BJ (cell line): ENCODE measurements around the gene DIPK1C. TPM values are rescaled to one million over a fixed set of nuclear protein-coding genes. Genes with fewer than 3 reads are reported as not detected.

ENCODE experiments used
- CTCF ChIA-PET: fragments of 350-600 bp; formaldehyde crosslinking; extraction: SDS; loops from one replicate; lab custom pipeline; 2021; ENCODE audit warnings: antibody characterized with exemption, inconsistent platforms; lab: Yijun Ruan, JAX
- POLR2A ChIA-PET: fragments of 300-600 bp; sonication (Branson Sonifier 250); formaldehyde crosslinking; extraction: SDS; loops from one replicate; lab custom pipeline; 2021; ENCODE audit warnings: antibody characterized with exemption; lab: Charles Lee
- DNase-seq: peaks from one replicate; pipeline ENCODE4 v3.0.0-alpha.2; 2011; ENCODE audit warnings: low read depth
- H3K27me3 ChIP-seq: 2 replicates; pipeline ENCODE4 v1.6.0; 2011; ENCODE audit warnings: low read length; ENCODE audit not compliant: control insufficient read depth, insufficient read depth
- H3K36me3 ChIP-seq: 2 replicates; pipeline ENCODE4 v1.5.1; 2011; ENCODE audit warnings: low read length; ENCODE audit not compliant: control insufficient read depth, insufficient read depth
- H3K4me3 ChIP-seq: 2 replicates; pipeline ENCODE4 v1.5.1; 2011; ENCODE audit warnings: low read depth, mild to moderate bottlenecking, control low read depth, low read length
- polyA plus RNA-seq: library from polyadenylated mRNA; depleted of rRNA; stranded (reverse); fragments of >200 nt; gene quantifications from 2 replicates; pipeline ENCODE4 v1.2.3, GENCODE V29; 2011
- TF ChIP-seq, protein P1 (sequence below): IDR thresholded peaks from 2 replicates; pipeline ENCODE4 v1.5.1; 2011; ENCODE audit warnings: low read depth, mild to moderate bottlenecking, control low read depth, inconsistent platforms, low read length, moderate library complexity; ENCODE audit not compliant: insufficient read depth

Gene DIPK1C
- polyA plus RNA-seq, 1 experiment: not detected

- POLR2A ChIA-PET: no interaction called here
- CTCF ChIA-PET: no interaction called here
- no peak overlapping the region for H3K4me3 ChIP-seq
Observed at GRCh38 chr18:74412116-74412880, 44.8 kb downstream of the DIPK1C start.

DNA sequence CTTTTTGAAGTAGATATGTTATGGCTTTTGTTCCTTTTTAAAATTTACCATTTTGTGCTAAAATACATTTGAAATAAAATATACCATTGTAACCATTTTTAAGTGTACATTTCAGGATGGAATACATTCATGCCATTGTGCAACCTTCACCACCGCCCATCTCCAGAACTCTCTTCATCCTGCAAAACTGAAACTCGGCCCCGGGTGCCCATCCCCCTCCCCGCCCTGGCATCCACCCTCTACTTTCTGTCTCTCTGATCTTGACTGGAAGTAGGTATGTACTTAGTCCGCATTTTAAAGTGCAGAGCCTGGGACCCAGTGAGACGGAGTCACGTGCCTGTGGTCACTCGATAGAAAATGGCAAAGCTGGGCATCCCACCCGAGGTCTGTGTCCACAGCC lies 45.6 kb downstream of the DIPK1C start:
- POLR2A ChIA-PET: no interaction called here
- Histone ChIP-seq H3K27me3 (no peaks in the 10 kb centered on the region), H3K36me3 (no peaks in the 10 kb centered on the region), H3K4me3 (no peak overlapping the region)
- TF ChIP-seq, protein P1, sequence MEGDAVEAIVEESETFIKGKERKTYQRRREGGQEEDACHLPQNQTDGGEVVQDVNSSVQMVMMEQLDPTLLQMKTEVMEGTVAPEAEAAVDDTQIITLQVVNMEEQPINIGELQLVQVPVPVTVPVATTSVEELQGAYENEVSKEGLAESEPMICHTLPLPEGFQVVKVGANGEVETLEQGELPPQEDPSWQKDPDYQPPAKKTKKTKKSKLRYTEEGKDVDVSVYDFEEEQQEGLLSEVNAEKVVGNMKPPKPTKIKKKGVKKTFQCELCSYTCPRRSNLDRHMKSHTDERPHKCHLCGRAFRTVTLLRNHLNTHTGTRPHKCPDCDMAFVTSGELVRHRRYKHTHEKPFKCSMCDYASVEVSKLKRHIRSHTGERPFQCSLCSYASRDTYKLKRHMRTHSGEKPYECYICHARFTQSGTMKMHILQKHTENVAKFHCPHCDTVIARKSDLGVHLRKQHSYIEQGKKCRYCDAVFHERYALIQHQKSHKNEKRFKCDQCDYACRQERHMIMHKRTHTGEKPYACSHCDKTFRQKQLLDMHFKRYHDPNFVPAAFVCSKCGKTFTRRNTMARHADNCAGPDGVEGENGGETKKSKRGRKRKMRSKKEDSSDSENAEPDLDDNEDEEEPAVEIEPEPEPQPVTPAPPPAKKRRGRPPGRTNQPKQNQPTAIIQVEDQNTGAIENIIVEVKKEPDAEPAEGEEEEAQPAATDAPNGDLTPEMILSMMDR: no peak
- no peak for DNase-seq
- CTCF ChIA-PET: no interaction called here

More at GRCh38 chr18:74412116-74412880, 44.8 kb downstream of the DIPK1C start:
- DNase-seq: no peak
- Histone ChIP-seq H3K36me3 (no peaks in the 10 kb centered on the region), H3K27me3 (no peaks in the 10 kb centered on the region)
- TF ChIP-seq, protein P1: no peak

- no peak for DNase-seq
- CTCF ChIA-PET: no interaction called here
- Histone ChIP-seq H3K4me3 (no peak overlapping the region), H3K27me3 (no peaks in the 10 kb centered on the region), H3K36me3 (no peaks in the 10 kb centered on the region)
- TF ChIP-seq, protein P1: no peak
- POLR2A ChIA-PET: no interaction called here
Observed at GRCh38 chr18:74410441-74410992, 46.6 kb downstream of the DIPK1C start.

DNA sequence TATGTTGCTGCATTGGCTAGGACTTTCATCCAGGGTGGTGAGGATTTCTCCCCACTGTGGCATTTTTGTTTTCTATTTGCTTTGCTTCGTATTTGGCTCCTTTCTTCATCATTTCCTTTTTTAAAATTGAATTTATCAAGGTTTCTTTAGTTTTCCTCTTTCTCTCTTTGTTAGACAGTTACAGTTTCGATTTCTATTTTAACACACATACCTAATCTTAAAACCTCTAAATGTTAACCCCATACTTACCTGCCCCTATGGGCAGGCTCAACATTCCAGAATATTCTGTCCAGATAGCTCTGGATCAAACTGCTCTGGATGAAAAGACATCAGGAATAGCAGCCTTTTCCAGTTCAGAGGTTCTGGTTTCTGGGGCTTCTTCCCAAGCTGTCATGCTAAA lies 49.2 kb downstream of the DIPK1C start:
- no peaks in the 10 kb centered on the region for H3K36me3 ChIP-seq
- ChIA-PET CTCF (no interaction called here), POLR2A (no interaction called here)
- DNase-seq: no peak
- no peak overlapping the region for H3K4me3 ChIP-seq
- TF ChIP-seq, protein P1: no peak
- no peaks in the 10 kb centered on the region for H3K27me3 ChIP-seq

GRCh38 chr18:74402806-74403433 lies 54.2 kb downstream of the DIPK1C start:
- CTCF ChIA-PET: no interaction called here
- POLR2A ChIA-PET: no interaction called here
- Histone ChIP-seq H3K4me3 (no peak overlapping the region), H3K36me3 (no peaks in the 10 kb centered on the region), H3K27me3 (peaks cover 1% of the 10 kb centered on the region; the same call in 1 of the 2 replicates)
- no peak for DNase-seq
- TF ChIP-seq, protein P1: no peak
